Hepatocyte (in vitro differentiated cells): ENCODE measurements around the gene ADH6.

Experiments
- CTCF ChIP-seq: fragments of 200-600 bp; sonication (generic); IDR thresholded peaks from 2 replicates; pipeline ENCODE4 v1.5.1; 2016; ENCODE audit warnings: antibody characterized with exemption, mild to moderate bottlenecking; ENCODE audit not compliant: poor library complexity
- EZH2 ChIP-seq: fragments of 200-600 bp; sonication (generic); IDR thresholded peaks from 2 replicates; pipeline ENCODE4 v1.6.1; 2016; ENCODE audit warnings: antibody characterized with exemption, mild to moderate bottlenecking, borderline replicate concordance
- EZH2phosphoT487 ChIP-seq: fragments of 200-600 bp; sonication (generic); IDR thresholded peaks from one replicate; pipeline ENCODE4 v1.6.1; 2018; ENCODE audit warnings: antibody characterized with exemption, mild to moderate bottlenecking, low read depth, moderate library complexity; ENCODE audit not compliant: unreplicated experiment, severe bottlenecking

- TF ChIP-seq CTCF (no peak), EZH2 (no peak), EZH2phosphoT487 (no peak)
These were observed 8.3 kb downstream of the ADH6 start for GRCh38 chr4:99210789-99211188.
